ENCODE results near the gene PNPLA7.

- TF ChIP-seq POLR2A (IDR thresholded peaks at IDR 0.05) (peak in 1 of 2 donors; percentile 17), CTCF (IDR thresholded peaks at IDR 0.05) (no peak), EP300 (IDR thresholded peaks at IDR 0.05) (no peak), POLR2AphosphoS5 (IDR thresholded peaks at IDR 0.05) (no peak)
These were observed 39.9 kb upstream of the PNPLA7 start for GRCh38 chr9:137590123-137590468.

Measured in suprapubic skin (tissue), 4 donors.